Mucosa of descending colon (tissue), 3 donors: ENCODE results near the gene TMEM239. TPM values are rescaled to one million over a fixed set of nuclear protein-coding genes. Genes with fewer than 3 reads are reported as not detected.

Experiments
- ATAC-seq: fragments of 200-7000 bp; cut with Tn5 transposase; one replicate; pipeline ENCODE4 v1.9.1; 2020; ENCODE audit warnings: mild to moderate bottlenecking, moderate library complexity
- DNase-seq, 3 donors: peaks; one replicate each; pipeline ENCODE4 v3.0.0-alpha.2; 2020
- H3K36me3 ChIP-seq: fragments of 200-600 bp; one replicate; pipeline ENCODE4 v1.8.0; 2021; ENCODE audit warnings: low read depth, mild to moderate bottlenecking
- H3K4me1 ChIP-seq: fragments of 200-600 bp; one replicate; pipeline ENCODE4 v1.8.0; 2021; ENCODE audit warnings: low read depth, mild to moderate bottlenecking
- H3K4me3 ChIP-seq: fragments of 200-600 bp; one replicate; pipeline ENCODE4 v1.8.0; 2021; ENCODE audit warnings: mild to moderate bottlenecking
- H3K9me3 ChIP-seq: fragments of 200-600 bp; one replicate; pipeline ENCODE4 v1.8.0; 2021; ENCODE audit warnings: mild to moderate bottlenecking
- CTCF ChIP-seq: fragments of 200-600 bp; IDR thresholded peaks from one replicate; pipeline ENCODE4 v1.8.0; 2022; ENCODE audit warnings: antibody characterized with exemption, mild to moderate bottlenecking
- intact Hi-C, 2 donors: fragments of 100-400 bp; cut with DNase I in 1 of 2; cut with micrococcal nuclease in 1 of 2; formaldehyde crosslinking; loops; one replicate each; pipeline versions ENCODE4 v1.11.0 to v1.11.1; 2022; cut with DNase I, micrococcal nuclease
- total RNA-seq, 3 donors: library from RNA; stranded (reverse); fragmentation: NEBNext Ultra II Directional in 2 of 3; extraction: Animal tissue kit (Norgen Biotek cat#: 25700) in 2 of 3; gene quantifications; one replicate each; pipeline versions ENCODE4 v1.2.1 to v1.2.4, GENCODE V29; 2021 to 2023
- donor health status: DM: no; HTN: no; CAD: no; lungs with moderate emphysema.
- donor health status: DM: no; HTN: no; CAD: no.
- donor health status: DM: no; HTN: yes; CAD: no.

Gene TMEM239
- total RNA-seq, 3 donors from 2014 or later = not detected

- ATAC-seq = no peak
- H3K9me3 ChIP-seq = no peaks in the 10 kb centered on the region
- no peak for DNase-seq
- no peaks in the 10 kb centered on the region for H3K36me3 ChIP-seq
- no peaks in the 10 kb centered on the region for H3K4me1 ChIP-seq
- intact Hi-C loops = no loop called here
- no peak for TF ChIP-seq CTCF
- H3K4me3 ChIP-seq = no peak overlapping the region
Measured at GRCh38 chr20:2794202-2794748, 21.9 kb upstream of the TMEM239 start.

- no peaks in the 10 kb centered on the region for H3K36me3 ChIP-seq
- H3K4me1 ChIP-seq = peaks cover 2% of the 10 kb centered on the region
- DNase-seq (no peak), ATAC-seq (no peak)
- no peak for TF ChIP-seq CTCF
- no peak overlapping the region for H3K4me3 ChIP-seq
- intact Hi-C loops = no loop called here
- no peaks in the 10 kb centered on the region for H3K9me3 ChIP-seq
Measured at GRCh38 chr20:2794866-2795447, 21.2 kb upstream of the TMEM239 start.

GRCh38 chr20:2795451-2795850 is 20.7 kb upstream of the TMEM239 start:
- TF ChIP-seq CTCF = no peak
- no peak overlapping the region for H3K4me3 ChIP-seq
- H3K9me3 ChIP-seq = no peaks in the 10 kb centered on the region
- ATAC-seq (no peak), DNase-seq (no peak)
- H3K36me3 ChIP-seq = no peaks in the 10 kb centered on the region
- intact Hi-C loops = no loop called here
- H3K4me1 ChIP-seq = peaks cover 7% of the 10 kb centered on the region

- peaks cover 14% of the 10 kb centered on the region for H3K4me1 ChIP-seq
- DNase-seq (no peak), ATAC-seq (no peak)
- no peak for TF ChIP-seq CTCF
- intact Hi-C loops = no loop called here
- no peaks in the 10 kb centered on the region for H3K9me3 ChIP-seq
- H3K36me3 ChIP-seq = no peaks in the 10 kb centered on the region
- H3K4me3 ChIP-seq = no peak overlapping the region
Measured at GRCh38 chr20:2796011-2796660, 20.0 kb upstream of the TMEM239 start.

GRCh38 chr20:2797136-2797983 is 18.8 kb upstream of the TMEM239 start:
- ATAC-seq = no peak
- Histone ChIP-seq H3K9me3 (no peaks in the 10 kb centered on the region), H3K4me1 (peaks cover 16% of the 10 kb centered on the region), H3K36me3 (no peaks in the 10 kb centered on the region), H3K4me3 (no peak overlapping the region)
- intact Hi-C loops = no loop called here
- TF ChIP-seq CTCF = no peak
- DNase-seq = no peak
